IPS DF 6.9 (cell line): Measurements from ENCODE around the gene CEL.

Source experiments
- DNase-seq: peaks from one replicate; pipeline ENCODE4 v3.0.0-alpha.2; 2013; ENCODE audit warnings: low read depth, low spot score
- H3K27ac ChIP-seq: one replicate; pipeline ENCODE4 v1.5.1; 2013; ENCODE audit warnings: low read length, control low read depth
- H3K27me3 ChIP-seq: 2 replicates; pipeline ENCODE4 v1.6.1; 2013; ENCODE audit warnings: mild to moderate bottlenecking, low read length; ENCODE audit not compliant: control insufficient read depth, insufficient read depth
- H3K36me3 ChIP-seq: 2 replicates; pipeline ENCODE4 v1.6.1; 2013; ENCODE audit warnings: low read length; ENCODE audit not compliant: control insufficient read depth, insufficient read depth
- H3K4me1 ChIP-seq: 2 replicates; pipeline ENCODE4 v1.6.1; 2013; ENCODE audit warnings: low read length; ENCODE audit not compliant: control insufficient read depth, insufficient read depth
- H3K4me3 ChIP-seq: 2 replicates; pipeline ENCODE4 v1.5.1; 2013; ENCODE audit warnings: mild to moderate bottlenecking, low read length
- H3K9me3 ChIP-seq: 2 replicates; pipeline ENCODE4 v1.6.1; 2013; ENCODE audit warnings: low read length, inconsistent platforms; ENCODE audit not compliant: control insufficient read depth, insufficient read depth
- WGBS: extraction: QIAGEN DNeasy Blood & Tissue Kit; methylation state at CpG from one replicate; pipeline ENCODE4 v1.1.7; 2013; ENCODE audit warnings: mixed read lengths, missing lambda C conversion rate; ENCODE audit not compliant: insufficient read length, insufficient coverage; 5-methylcytosine and 5-hydroxymethylcytosine counted together

CEL gene

DNA sequence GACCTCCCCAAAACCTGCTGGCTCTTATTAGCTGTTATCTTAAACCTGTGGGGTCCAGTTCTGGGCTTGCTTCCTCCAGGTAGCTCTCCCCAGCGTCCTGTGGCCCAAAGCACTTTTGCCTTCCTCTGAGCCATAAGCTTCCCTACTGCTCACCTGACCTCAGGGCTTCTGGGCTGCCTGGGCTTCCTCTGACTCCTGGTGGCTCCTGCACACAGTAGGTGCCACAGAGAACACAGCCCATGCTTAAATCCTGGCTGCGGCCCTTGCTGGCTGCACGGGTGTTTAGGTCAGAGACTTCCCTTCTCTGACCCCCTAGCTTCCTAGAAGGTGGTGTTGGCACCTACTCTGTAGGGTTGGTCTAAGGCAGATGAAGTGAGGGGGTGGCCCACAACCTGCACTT, 56.8 kb downstream of the CEL start:
- H3K4me3 ChIP-seq = no peak overlapping the region
- H3K4me1 ChIP-seq = peaks cover 3% of the 10 kb centered on the region
- H3K27me3 ChIP-seq = peaks cover 5% of the 10 kb centered on the region; the same call in 1 of the 2 replicates
- no peak for DNase-seq
- no peaks in the 10 kb centered on the region for H3K9me3 ChIP-seq
- no peak overlapping the region for H3K27ac ChIP-seq
- WGBS = no CpG with 5 or more reads among the region's 3 CpGs
- H3K36me3 ChIP-seq = no peaks in the 10 kb centered on the region

DNA sequence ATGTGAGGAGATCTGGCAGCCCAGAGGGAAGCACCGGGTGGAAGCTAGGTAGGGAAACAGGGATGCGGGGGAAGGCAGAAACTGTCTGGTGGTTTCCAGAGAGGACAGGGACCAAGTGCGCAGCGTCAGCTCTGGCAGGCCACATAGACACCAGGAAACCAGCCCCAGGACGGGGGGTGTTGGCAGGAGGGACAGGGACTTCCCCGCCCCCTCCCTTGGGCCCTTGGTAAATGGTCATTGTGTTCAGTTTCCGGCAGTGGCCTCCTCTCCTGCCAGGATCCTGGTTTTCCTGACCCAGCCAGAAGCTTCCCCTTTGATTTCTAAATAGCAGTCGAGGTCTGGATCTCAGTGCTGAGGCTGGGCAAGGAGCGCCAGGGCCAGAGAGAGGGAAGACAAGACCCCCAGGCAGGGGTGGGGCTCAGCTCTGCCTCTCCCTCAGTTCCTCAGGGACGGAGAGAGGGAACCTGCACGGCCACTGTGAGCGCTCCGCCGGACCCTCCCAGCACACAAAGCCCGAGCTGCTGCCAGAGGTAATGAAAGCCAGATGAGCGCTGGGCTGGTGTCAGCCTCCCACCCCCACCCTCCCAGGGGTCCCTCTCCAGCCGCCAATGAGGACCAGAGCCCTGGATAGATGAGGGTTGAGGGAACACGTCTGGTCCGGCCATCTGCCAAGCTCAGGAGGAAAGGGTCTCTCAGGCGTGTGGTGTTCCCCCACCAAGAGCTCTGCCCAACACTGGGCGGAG, 57.5 kb downstream of the CEL start:
- Histone ChIP-seq H3K36me3 (no peaks in the 10 kb centered on the region), H3K9me3 (no peaks in the 10 kb centered on the region), H3K27ac (no peak overlapping the region), H3K27me3 (peaks cover 5% of the 10 kb centered on the region; the same call in 1 of the 2 replicates), H3K4me1 (peaks cover 3% of the 10 kb centered on the region), H3K4me3 (no peak overlapping the region)
- DNase-seq = no peak
- no CpG with 5 or more reads among the region's 21 CpGs for WGBS

DNA sequence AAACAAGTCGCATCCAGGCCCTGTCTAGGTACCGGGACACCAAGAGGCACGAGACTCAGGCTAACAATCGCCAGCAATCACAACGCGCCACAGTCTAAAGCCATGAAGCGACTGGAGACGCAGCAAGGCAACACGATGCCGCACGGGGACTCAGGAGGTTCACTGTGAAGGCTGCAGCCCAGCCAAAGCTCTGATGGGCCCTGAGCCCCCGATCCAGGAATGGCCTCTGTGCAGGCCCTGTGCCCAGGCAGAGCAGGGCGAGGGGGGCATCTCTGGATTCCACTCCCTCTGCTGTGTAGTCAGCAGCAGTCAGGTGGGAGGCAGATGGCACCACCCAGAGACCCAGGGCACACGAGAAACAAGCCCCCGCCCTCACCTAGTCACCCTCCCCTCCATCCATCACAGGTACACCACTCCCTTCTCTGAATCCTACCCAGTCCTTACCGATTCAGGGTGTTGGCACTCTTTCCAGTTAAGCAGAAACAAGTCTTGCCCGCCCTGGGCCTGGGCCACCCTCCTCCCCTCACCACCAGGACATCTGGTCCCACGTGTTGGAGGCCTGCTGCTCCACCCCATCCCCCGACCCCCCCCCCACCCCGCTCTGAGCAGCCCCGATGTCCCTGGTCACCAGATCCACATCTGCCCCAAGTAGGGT, 58.2 kb downstream of the CEL start:
- no peak for DNase-seq
- H3K27me3 ChIP-seq = peaks cover 5% of the 10 kb centered on the region; the same call in 1 of the 2 replicates
- peaks cover 3% of the 10 kb centered on the region for H3K4me1 ChIP-seq
- no peaks in the 10 kb centered on the region for H3K36me3 ChIP-seq
- H3K9me3 ChIP-seq = no peaks in the 10 kb centered on the region
- WGBS = no CpG with 5 or more reads among the region's 21 CpGs
- no peak overlapping the region for H3K27ac ChIP-seq
- no peak overlapping the region for H3K4me3 ChIP-seq

DNA sequence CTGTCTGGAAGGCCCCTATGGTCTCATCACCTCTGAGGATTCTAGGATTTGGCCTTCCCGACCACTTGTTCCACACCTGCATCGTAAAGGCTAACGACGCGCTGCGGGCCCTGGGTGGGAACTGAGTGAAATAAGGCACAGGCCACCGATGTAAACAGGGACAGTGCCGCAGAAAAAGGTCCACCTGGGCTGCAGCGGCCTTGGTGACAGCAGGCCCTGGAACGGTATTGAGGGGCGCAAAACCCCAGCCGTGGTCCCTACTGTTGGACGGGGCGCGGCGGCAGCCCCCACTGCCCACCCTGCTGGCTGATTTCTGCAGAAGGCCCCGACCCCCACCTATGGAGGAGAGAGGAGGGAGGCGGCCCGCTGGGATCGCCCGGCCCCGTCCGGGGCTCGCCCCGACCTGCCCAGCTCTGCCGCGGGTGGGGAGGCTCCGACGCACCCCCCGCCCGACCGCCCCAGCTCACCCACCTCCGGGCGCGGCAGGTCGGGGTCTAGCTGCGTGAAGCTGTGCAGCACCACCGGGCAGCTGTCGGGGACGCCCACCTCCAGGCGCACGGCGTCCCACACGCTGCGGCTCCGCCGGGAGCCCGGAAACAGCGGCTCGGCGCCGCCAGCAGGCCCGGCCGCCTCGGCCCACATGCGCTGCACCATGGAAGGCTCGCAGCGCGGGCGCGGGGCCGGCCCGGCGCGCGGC, 58.9 kb downstream of the CEL start:
- Histone ChIP-seq H3K27ac (no peak overlapping the region), H3K4me1 (peaks cover 3% of the 10 kb centered on the region), H3K36me3 (no peaks in the 10 kb centered on the region), H3K9me3 (no peaks in the 10 kb centered on the region), H3K4me3 (peak overlapping the region; percentile 45), H3K27me3 (peaks cover 5% of the 10 kb centered on the region; the same call in 1 of the 2 replicates)
- WGBS = no CpG with 5 or more reads among the region's 66 CpGs
- DNase-seq = no peak
